NCI-H82 (cell line): ENCODE results near the gene PLGRKT.
"Not testable (repeated sequence)": the region's sequence is repeated elsewhere in the genome, so short reads cannot be mapped to it uniquely, and the experiment has no call there.

Source experiments
- DNase-seq: peaks from one replicate; lab custom pipeline; 2025; lab: John Stamatoyannopoulos, UW

Gene PLGRKT

GRCh38 chr9:5375790-5376477 is 61.8 kb downstream of the PLGRKT start:
- DNase-seq, result no peak

- no peak for DNase-seq
Measured at GRCh38 chr9:5375091-5375490, 62.6 kb downstream of the PLGRKT start.

- DNase-seq, result no peak
Measured at GRCh38 chr9:5364294-5365024, 73.3 kb downstream of the PLGRKT start.

GRCh38 chr9:5361326-5362010 is 76.3 kb downstream of the PLGRKT start:
- no peak for DNase-seq

- no peak for DNase-seq
Measured at GRCh38 chr9:5360341-5360740, 77.4 kb downstream of the PLGRKT start.

- DNase-seq, result no peak
Measured at GRCh38 chr9:5357431-5358105, 80.2 kb downstream of the PLGRKT start.

- no peak for DNase-seq
Measured at GRCh38 chr9:5355817-5356216, 81.9 kb downstream of the PLGRKT start.

DNA sequence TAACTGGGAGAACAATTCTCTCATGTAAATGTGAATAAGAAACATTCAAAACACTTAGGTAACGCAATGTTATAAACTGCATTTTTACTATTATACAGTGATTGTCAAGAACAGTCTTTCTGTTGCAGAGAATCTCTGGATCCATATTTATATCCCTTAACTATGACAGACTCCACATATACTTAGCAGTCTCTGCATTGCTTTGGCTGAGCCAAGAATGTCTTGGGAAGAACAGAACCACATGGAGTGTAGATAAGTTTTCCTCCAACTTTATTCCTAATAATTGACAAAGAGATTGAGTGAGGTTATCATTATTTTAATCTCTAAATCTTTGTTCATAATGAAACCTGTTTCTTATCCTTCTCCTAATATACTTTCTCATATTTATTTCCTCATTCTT is 82.5 kb downstream of the PLGRKT start:
- DNase-seq, result no peak

- DNase-seq, result no peak
Measured at GRCh38 chr9:5354184-5354583, 83.5 kb downstream of the PLGRKT start.

GRCh38 chr9:5352637-5353248 is 85.0 kb downstream of the PLGRKT start:
- no peak for DNase-seq

DNA sequence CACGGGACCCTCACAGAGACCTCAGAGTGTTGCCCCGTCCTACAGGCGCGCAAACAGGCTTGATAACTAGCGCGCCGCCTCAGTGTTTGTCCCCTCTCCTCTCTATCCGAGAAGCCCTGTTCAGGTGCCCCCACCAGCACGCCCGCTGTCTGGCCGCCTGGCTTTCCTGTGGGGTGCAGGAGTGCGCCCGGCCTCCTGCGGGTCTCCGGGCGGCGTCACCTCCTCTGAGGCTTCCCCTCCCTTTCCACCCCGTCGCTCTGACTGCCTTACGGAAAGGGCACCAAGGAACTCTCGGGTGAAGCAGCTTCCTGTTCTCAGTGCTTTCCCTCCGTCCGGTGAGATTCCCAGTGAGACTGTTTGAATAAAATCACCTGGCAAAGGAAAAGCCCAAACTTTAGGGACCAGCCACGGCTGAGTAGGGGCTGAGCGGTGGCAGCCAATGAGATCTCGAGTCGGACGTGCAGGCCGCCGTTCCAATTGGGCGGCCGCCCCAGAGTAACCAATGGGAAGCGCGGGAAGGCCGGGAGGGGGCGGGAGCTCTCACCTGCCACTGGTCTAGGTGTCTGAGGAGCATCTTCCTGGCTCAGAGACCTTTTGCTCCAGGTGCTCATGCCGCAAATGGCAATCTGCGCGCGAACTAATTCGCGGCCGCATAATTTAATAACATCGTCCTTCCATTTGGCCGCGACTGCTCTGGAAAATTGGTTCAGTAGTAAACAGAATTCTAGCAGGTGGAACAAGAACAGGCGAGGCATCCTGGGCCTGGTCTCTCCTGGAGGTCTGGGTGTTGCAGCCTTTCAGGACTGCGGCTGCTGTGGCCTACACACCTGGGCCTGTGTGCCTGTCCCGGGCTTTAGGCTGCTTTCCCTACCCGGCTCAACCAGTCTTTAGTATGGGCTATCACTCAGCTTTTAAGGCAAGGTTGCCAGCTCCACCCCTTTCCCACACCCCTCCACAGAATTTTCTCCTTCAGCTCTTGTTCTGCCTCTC is 98.4 kb downstream of the PLGRKT start, which contains the start of gene RLN1:
TSS of gene RLN1 (minus strand) at position 885 of the 990 bp plus-strand sequence. CDS start at position 755, 130 bp downstream.
- peak; percentile 10 for DNase-seq

DNA sequence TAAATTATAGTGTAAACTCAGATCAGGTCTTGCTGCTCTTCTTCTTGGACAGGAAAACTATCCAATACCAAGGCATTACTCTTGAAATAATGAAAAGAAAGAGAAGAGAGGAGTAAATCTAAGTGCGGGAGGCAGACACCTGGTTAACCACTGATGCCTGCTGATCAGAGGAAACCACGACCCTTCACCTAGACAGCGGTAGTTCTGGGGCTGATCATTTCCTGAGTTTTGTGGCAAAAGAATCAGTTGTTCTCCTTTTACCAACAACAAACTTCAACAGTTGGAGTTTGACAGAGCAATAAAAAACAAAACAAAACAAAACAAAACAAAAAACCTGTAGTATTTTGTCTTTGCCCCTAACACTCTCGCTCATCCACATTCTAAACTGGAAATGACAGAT is 101.0 kb downstream of the PLGRKT start:
- no peak for DNase-seq

- DNase-seq, result not testable (repeated sequence)
Measured at GRCh38 chr9:5331276-5331675, 106.4 kb downstream of the PLGRKT start.

DNA sequence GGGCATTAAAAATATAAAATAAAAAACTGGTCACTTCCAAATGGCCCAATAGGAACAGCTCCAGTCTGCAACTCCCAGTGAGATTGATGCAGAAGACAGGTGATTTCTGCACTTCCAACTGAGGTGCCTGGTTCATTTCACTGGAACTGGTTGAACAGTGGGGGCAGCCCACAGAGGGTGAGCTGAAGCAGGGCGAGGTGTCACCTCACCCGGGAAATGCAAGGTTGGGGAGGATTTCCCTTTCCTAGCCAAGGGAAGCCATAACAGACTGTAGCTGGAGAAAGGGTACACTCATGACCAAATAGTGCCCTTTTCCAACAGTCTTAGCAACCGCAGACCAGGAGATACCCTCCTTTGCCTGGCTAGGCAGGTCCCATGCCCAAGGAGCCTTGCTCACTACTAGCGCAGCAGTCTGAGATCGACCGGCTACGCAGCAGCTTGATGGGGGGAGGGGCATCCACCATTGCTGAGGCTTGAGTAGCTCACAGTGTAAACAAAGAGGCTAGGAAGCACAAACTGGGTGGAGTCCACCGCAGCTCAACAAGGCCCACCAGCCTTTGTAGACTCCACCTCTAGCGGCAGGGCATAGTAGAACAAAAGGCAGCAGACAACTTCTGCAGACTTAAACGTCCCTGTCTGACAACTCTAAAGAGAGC is 110.7 kb downstream of the PLGRKT start:
- DNase-seq, result peak; percentile 78

- DNase-seq, result peak; percentile 56
Measured at GRCh38 chr9:5326187-5326586, 111.5 kb downstream of the PLGRKT start.

- DNase-seq, result not testable (repeated sequence)
Measured at GRCh38 chr9:5321601-5322000, 116.1 kb downstream of the PLGRKT start.

DNA sequence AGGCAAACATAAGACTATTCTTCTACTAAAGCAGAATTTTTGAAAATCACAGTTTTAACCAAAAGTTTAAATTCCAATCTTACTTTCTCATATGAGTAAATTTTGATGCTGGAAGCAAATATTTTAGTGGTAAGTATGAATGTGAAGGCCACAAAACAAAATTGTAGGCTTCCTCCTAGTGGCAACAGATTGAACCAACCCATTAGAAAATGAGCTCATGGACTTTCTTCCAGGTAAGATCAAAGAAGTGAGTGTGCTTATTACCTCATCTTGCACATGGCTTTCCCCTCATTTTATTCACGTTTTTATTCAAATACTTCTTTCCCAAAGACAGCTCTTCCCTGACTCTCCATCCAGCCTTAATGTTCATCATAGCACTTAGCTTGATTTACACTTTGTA is 116.7 kb downstream of the PLGRKT start:
- DNase-seq, result peak; percentile 2

GRCh38 chr9:5316406-5316805 is 121.3 kb downstream of the PLGRKT start:
- not testable (repeated sequence) for DNase-seq

DNA sequence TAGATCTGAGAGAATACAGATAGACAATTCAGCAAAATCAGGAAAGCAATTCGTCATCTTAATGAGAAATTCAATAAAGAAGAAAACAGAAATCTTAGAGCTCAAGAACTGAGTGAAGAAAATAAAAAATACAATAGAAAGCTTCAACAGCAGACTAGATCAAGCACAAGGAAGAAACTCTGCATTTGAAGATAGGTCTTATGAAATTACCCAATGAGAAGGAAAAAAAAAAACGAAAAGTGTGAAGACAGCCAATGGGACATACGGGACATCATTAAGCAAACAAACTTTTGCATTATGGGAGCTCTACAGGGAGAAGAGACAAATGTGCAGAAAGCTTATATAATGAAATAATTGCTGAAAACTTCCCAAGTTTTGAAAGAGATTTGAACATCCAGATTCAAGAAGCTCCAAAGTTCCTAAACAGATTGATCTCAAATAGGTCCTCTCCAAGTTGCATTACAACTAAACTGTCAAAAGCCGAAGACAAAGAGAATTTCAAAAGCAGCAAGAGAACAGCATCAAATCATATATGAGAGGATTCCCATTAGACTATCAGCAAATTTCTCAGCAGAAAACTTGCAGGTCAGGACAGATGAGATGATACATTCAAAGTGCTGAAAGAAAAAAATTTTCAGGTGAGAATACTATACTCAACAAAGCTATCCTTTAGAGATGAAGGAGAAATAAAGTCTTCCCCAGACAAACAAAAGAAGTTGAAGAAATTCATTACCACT is 122.4 kb downstream of the PLGRKT start:
- DNase-seq, result no peak
